K562 (cell line): ENCODE data around the gene TMEM150A. TPM values are rescaled to one million over a fixed set of nuclear protein-coding genes. Genes with fewer than 3 reads are reported as not detected.

ENCODE experiments used
- ATAC-seq: fragments of 200-7000 bp; cut with Tn5 transposase; 3 replicates; pipeline ENCODE4 v1.9.1; 2020; ENCODE audit warnings: moderate library complexity
- BruUV-seq: library from RNA; stranded (reverse); fragments of 400-500 nt; replicated peaks from 2 replicates; lab custom pipeline; 2021; lab: Mats Ljungman, UMichigan
- CTCF ChIA-PET: fragments of 300-600 bp; formaldehyde crosslinking; extraction: SDS; loops from one replicate; lab custom pipeline; 2021; ENCODE audit warnings: low intra/inter-chr PET ratio; lab: Yijun Ruan, JAX
- POLR2A ChIA-PET: fragments of 300-600, 350-650 bp; sonication (Branson Sonifier 250); formaldehyde crosslinking; extraction: SDS; loops from one replicate; lab custom pipeline; 2021; ENCODE audit warnings: antibody characterized with exemption, inconsistent platforms; lab: Yijun Ruan, JAX
- DNase-seq, 4 experiments: peaks; one replicate each; pipeline versions ENCODE4 v3.0.0 to v3.0.0-alpha.2; 2011 to 2018; ENCODE audit warnings: low spot score in 3 of 4, mixed read lengths in 3 of 4; ENCODE audit errors: extremely low read depth in 1 of 4
- FAIRE-seq: peaks from 2 replicates; lab custom pipeline; 2011; peaks lifted over from hg19 to GRCh38; lab: Jason Lieb, UNC
- H2AFZ ChIP-seq: 2 replicates; pipeline ENCODE4 v1.6.0; 2011; ENCODE audit warnings: low read depth, low read length, control low read depth, inconsistent platforms
- H3K27ac ChIP-seq: fragments of 200-600 bp; 3 replicates; pipeline ENCODE4 v1.8.0; 2011; ENCODE audit warnings: low read depth, mild to moderate bottlenecking, control low read depth, inconsistent platforms, low read length, moderate library complexity, mixed read lengths; ENCODE audit errors: extremely low read depth
- H3K27me3 ChIP-seq, 2 experiments: fragments of 300-600 bp in 1 of 2; 2 replicates in 1 of 2; 3 replicates in 1 of 2; pipeline versions ENCODE4 v1.6.0 to v1.8.0; 2011; ENCODE audit warnings: inconsistent platforms in 2 of 2, low read length in 2 of 2, mild to moderate bottlenecking in 1 of 2, mixed read lengths in 1 of 2, moderate library complexity in 1 of 2; ENCODE audit not compliant: control insufficient read depth in 2 of 2, insufficient read depth in 2 of 2
- H3K36me3 ChIP-seq: fragments of 300-600 bp; 3 replicates; pipeline ENCODE4 v1.8.0; 2011; ENCODE audit warnings: mild to moderate bottlenecking, low read length, inconsistent platforms; ENCODE audit not compliant: control insufficient read depth, insufficient read depth
- H3K4me1 ChIP-seq, 2 experiments: fragments of 200-600 bp in 1 of 2; replicated peaks in 1 of 2; 2 replicates in 1 of 2; 3 replicates in 1 of 2; pipeline versions ENCODE4 v1.5.1 to v1.8.0; 2011; ENCODE audit warnings: inconsistent platforms in 2 of 2, low read length in 2 of 2, mild to moderate bottlenecking in 1 of 2, mixed read lengths in 1 of 2, moderate library complexity in 1 of 2; ENCODE audit not compliant: control insufficient read depth in 2 of 2, insufficient read depth in 2 of 2
- H3K4me2 ChIP-seq: 2 replicates; pipeline ENCODE4 v1.6.1; 2011; ENCODE audit warnings: low read length, control low read depth, inconsistent platforms, mixed read lengths; ENCODE audit not compliant: insufficient read depth
- H3K4me3 ChIP-seq: fragments of 200-600 bp; sonication (generic), shearing (Covaris generic); 2 replicates; pipeline ENCODE4 v1.5.1; 2016; ENCODE audit warnings: control low read depth, inconsistent platforms
- H3K79me2 ChIP-seq: fragments of 200-600 bp; 3 replicates; pipeline ENCODE4 v1.8.0; 2011; ENCODE audit warnings: low read length, inconsistent platforms; ENCODE audit not compliant: control insufficient read depth, insufficient read depth
- H3K9ac ChIP-seq, 2 experiments: 2 replicates each; pipeline versions ENCODE4 v1.6.0 to v1.6.1; 2011; ENCODE audit warnings: low read depth in 2 of 2, low read length in 2 of 2, control low read depth in 1 of 2, inconsistent platforms in 1 of 2, mild to moderate bottlenecking in 1 of 2, mixed read lengths in 1 of 2; ENCODE audit not compliant: insufficient read depth in 1 of 2
- H3K9me1 ChIP-seq: one replicate; pipeline ENCODE4 v1.6.0; 2011; ENCODE audit warnings: inconsistent platforms, mild to moderate bottlenecking, low read length, moderate library complexity; ENCODE audit not compliant: control insufficient read depth, insufficient read depth
- H3K9me3 ChIP-seq: replicated peaks from 2 replicates; pipeline ENCODE4 v1.5.1; 2011; ENCODE audit warnings: low read depth, low read length, inconsistent platforms; ENCODE audit not compliant: control insufficient read depth, insufficient read depth
- H4K20me1 ChIP-seq: replicated peaks from 2 replicates; pipeline ENCODE4 v1.6.1; 2011; ENCODE audit warnings: low read length, inconsistent platforms, mixed read lengths; ENCODE audit not compliant: control insufficient read depth, insufficient read depth
- CEBPG ChIP-seq, 3 experiments: fragments of 200-800 bp in 1 of 3; sonication (Bioruptor generic) in 1 of 3; sonication (generic) in 1 of 3; formaldehyde crosslinking in 1 of 3; IDR thresholded peaks in 2 of 3; conservative IDR thresholded peaks in 1 of 3; 2 replicates each; pipeline versions ENCODE4 v1.6.1 to v1.8.0; 2016 to 2022; ENCODE audit warnings: missing compliant biosample characterization in 2 of 3, missing genetic modification characterization in 2 of 3, mild to moderate bottlenecking in 1 of 3, missing genetic modification reagents in 1 of 3
- FOSL1 ChIP-seq: fragments of 200-800 bp; sonication (Bioruptor generic); conservative IDR thresholded peaks from 2 replicates; pipeline ENCODE4 v1.6.1; 2016; ENCODE audit warnings: missing genetic modification characterization, missing compliant biosample characterization
- FOXO4 ChIP-seq: fragments of 450-650 bp; formaldehyde crosslinking; IDR thresholded peaks from 2 replicates; pipeline ENCODE4 v1.4.0; 2020; ENCODE audit warnings: mild to moderate bottlenecking, moderate library complexity
- GABPB2 ChIP-seq: fragments of 250-450 bp; sonication (Bioruptor Pico); conservative IDR thresholded peaks from 2 replicates; pipeline ENCODE4 v1.5.1; 2021; ENCODE audit warnings: mild to moderate bottlenecking
- MAZ ChIP-seq, 2 experiments: fragments of 450-650 bp in 1 of 2; sonication (generic) in 1 of 2; formaldehyde crosslinking; IDR thresholded peaks in 1 of 2; conservative IDR thresholded peaks in 1 of 2; 2 replicates each; pipeline versions ENCODE4 v1.4.0 to v1.5.0; 2020; ENCODE audit warnings: mild to moderate bottlenecking in 1 of 2, missing genetic modification reagents in 1 of 2
- MXI1 ChIP-seq: IDR thresholded peaks from 2 replicates; pipeline ENCODE4 v1.6.1; 2011; ENCODE audit warnings: low read depth, mild to moderate bottlenecking, improper control_type of control experiment, low read length
- MYC ChIP-seq, 2 experiments: fragments of 250-450 bp in 1 of 2; sonication (Bioruptor Pico) in 1 of 2; IDR thresholded peaks; 2 replicates each; pipeline versions ENCODE4 v1.5.1 to v1.6.1; 2012 to 2021; ENCODE audit warnings: low read depth in 2 of 2, borderline replicate concordance in 1 of 2, improper control_type of control experiment in 1 of 2, low read length in 1 of 2, mild to moderate bottlenecking in 1 of 2, moderate library complexity in 1 of 2
- PTBP1 ChIP-seq: fragments of 200-400 bp; formaldehyde crosslinking; IDR thresholded peaks from 2 replicates; pipeline ENCODE4 v1.6.1; 2017; ENCODE audit warnings: low read depth, low read length
- RBM39 ChIP-seq: fragments of 200-400 bp; formaldehyde crosslinking; optimal IDR thresholded peaks from 2 replicates; pipeline ENCODE3; 2018; ENCODE audit warnings: low read depth, low read length
- ZBTB17 ChIP-seq: fragments of 450-650 bp; formaldehyde crosslinking; IDR thresholded peaks from 2 replicates; pipeline ENCODE4 v1.4.0; 2020; ENCODE audit warnings: mild to moderate bottlenecking
- ZBTB33 ChIP-seq: sonication (generic); formaldehyde crosslinking; IDR thresholded peaks from 2 replicates; pipeline ENCODE4 v1.8.1; 2023; ENCODE audit warnings: mild to moderate bottlenecking, missing genetic modification reagents
- ZBTB43 ChIP-seq: sonication (generic); formaldehyde crosslinking; IDR thresholded peaks from 2 replicates; pipeline ENCODE4 v1.8.0; 2023; ENCODE audit warnings: mild to moderate bottlenecking, missing genetic modification reagents
- ZNF79 ChIP-seq: fragments of 250-450 bp; sonication (Bioruptor Pico); IDR thresholded peaks from 2 replicates; pipeline ENCODE4 v1.4.0; 2020; ENCODE audit warnings: low read depth, mild to moderate bottlenecking, moderate library complexity
- WGBS: fragments of 100-300 bp; shearing (Covaris generic); methylation state at CpG from one replicate; pipeline ENCODE4 v1.1.6; 2016; ENCODE audit warnings: low coverage, mixed read lengths; ENCODE audit not compliant: insufficient coverage; ENCODE audit errors: missing lambda C conversion rate; 5-methylcytosine and 5-hydroxymethylcytosine counted together
- in situ Hi-C: fragments of 300-500 bp; cut with MboI; formaldehyde crosslinking; loops from 4 replicates; pipeline ENCODE4 v1.15.0; 2018; ENCODE audit warnings: inconsistent platforms, mixed read lengths
- intact Hi-C: fragments of 100-400 bp; cut with micrococcal nuclease; formaldehyde crosslinking; loops from 2 replicates; pipeline ENCODE4 v1.14.2; 2022
- polyA plus RNA-seq, 8 experiments: library from polyadenylated mRNA; depleted of rRNA in 4 of 8; stranded (reverse) in 5 of 8; unstranded in 3 of 8; fragments of >200 nt; fragmentation: Nextera tagmentation in 2 of 8; fragmentation: Illumina TruSeq in 1 of 8; extraction: Ambion mirVana in 2 of 8; extraction: Trizol in 1 of 8; gene quantifications; 2 replicates each; pipeline versions ENCODE4 v1.2.1 to v1.2.3, GENCODE V29; 2011 to 2014; ENCODE audit warnings: inconsistent platforms in 1 of 8, missing spikeins in 1 of 8
- total RNA-seq, 7 experiments: library from RNA; depleted of rRNA in 6 of 7; stranded (reverse); fragments of >200 nt in 6 of 7; fragmentation: Illumina TruSeq in 2 of 7; extraction: Trizol in 2 of 7; gene quantifications; 2 replicates each; pipeline versions ENCODE4 v1.2.1 to v1.2.3, GENCODE V29; 2011 to 2021; ENCODE audit warnings: low replicate concordance in 1 of 7
- TF ChIP-seq, protein P1 (sequence below): fragments of 250-450 bp; sonication (Bioruptor Pico); IDR thresholded peaks from 2 replicates; pipeline ENCODE4 v1.8.0; 2022; ENCODE audit warnings: moderate library complexity, mild to moderate bottlenecking, inconsistent platforms

The TMEM150A gene
- total and polyA plus RNA-seq, 9 of the 15 experiments (the other 6 are each of a cell fraction or from before 2014, with no cell fraction given), result 3.9 to 17.1 (median 8.4) TPM

DNA sequence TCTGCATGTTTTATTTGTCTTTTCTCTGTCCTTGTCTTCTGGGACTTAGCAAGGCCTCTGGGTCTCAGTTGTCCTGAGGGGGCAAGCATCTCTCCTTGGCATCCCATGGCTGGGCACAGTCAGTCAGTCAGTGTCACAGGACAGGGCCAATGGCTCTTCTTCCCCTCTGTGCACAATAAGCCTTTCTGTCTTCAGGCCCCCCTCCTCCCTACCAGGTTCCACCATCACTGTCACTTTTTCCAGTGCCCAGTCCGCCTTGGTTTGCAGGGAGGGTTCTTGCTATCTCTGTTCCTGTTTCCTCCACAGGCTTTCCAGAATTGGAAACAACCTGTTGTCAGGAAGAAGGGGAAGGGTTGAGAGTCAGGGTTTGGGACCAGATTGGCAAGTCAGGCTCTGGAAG, 20.0 kb downstream of the TMEM150A start (continued):
- TF ChIP-seq FOXO4 (CRISPR knock-in tag) (no peak), ZBTB17 (no peak), MXI1 (no peak), ZBTB43 (CRISPR knock-in tag) (no peak)
- TF ChIP-seq, protein P1, sequence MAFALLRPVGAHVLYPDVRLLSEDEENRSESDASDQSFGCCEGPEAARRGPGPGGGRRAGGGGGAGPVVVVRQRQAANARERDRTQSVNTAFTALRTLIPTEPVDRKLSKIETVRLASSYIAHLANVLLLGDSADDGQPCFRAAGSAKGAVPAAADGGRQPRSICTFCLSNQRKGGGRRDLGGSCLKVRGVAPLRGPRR (CRISPR knock-in tag), result no peak

DNA sequence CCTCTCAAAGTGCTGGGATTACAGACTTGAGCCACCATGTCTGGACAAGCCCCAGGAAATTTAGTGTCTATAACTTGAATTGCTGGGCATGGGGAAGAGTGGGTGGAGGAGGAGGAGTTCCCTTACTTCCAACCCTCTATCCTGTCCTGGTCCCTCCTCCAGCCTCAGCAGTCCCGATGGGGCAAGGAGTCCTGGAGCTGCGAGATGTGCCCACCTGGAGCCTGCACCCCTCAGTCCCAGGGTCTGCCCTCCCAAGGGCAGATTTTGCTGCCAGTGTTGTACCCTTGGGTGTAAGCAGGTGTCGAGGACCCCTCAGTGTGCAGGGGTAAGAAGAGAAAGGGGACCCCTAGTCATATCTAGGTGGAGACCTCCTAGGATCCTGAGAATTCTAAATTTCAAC, 22.3 kb downstream of the TMEM150A start:
- no peaks in the 10 kb centered on the region for H3K9me3 ChIP-seq
- H3K36me3 ChIP-seq, result peaks cover 42% of the 10 kb centered on the region; the same call in 2 of the 3 replicates
- peak overlapping the region in 1 of 2 experiments; percentile 77; a peak in 2 of 4 replicates for H3K9ac ChIP-seq
- no peak overlapping the region for H3K4me2 ChIP-seq
- no peak for DNase-seq
- WGBS, result 92% methylated on average over 3 of the region's 3 CpGs
- ChIA-PET POLR2A (interaction anchor here (0.6 to 3.8 kb wide), 5 partner anchors 8 to 151 kb away, joined by 3 to 23 read pairs (median 5); partner anchors contain the start of gene RNF181), CTCF (no interaction called here)
- FAIRE-seq, result no peak
- no peaks in the 10 kb centered on the region for H3K27me3 ChIP-seq
- peaks cover 5% of the 10 kb centered on the region for H3K9me1 ChIP-seq
- H3K27ac ChIP-seq, result no peak overlapping the region; the same call in 1 of the 3 replicates
- no peak overlapping the region for H3K4me3 ChIP-seq
- peaks cover 30% of the 10 kb centered on the region for H3K79me2 ChIP-seq
- TF ChIP-seq MAZ (CRISPR knock-in tag; conservative IDR thresholded peaks at IDR 0.05 in 1 of 2, IDR thresholded peaks at IDR 0.05 in 1 of 2) (no peak), CEBPG (CRISPR knock-in tag; IDR thresholded peaks at IDR 0.05) (no peak), CEBPG (tag; conservative IDR thresholded peaks at IDR 0.05 in 1 of 2, IDR thresholded peaks at IDR 0.05 in 1 of 2) (no peak), ZNF79 (CRISPR knock-in tag) (no peak), MYC (IDR thresholded peaks at IDR 0.05; ENCODE audit: low read depth, low read length) (no peak), MYC (CRISPR knock-in tag; IDR thresholded peaks at IDR 0.05; ENCODE audit: borderline replicate concordance, low read depth) (no peak), PTBP1 (no peak), FOSL1 (no peak), GABPB2 (no peak), ZBTB33 (CRISPR knock-in tag) (no peak), RBM39 (no peak)
- ATAC-seq, result no peak
- H4K20me1 ChIP-seq, result no peaks in the 10 kb centered on the region
- no TSS peak for BruUV-seq
- no peak overlapping the region for H2AFZ ChIP-seq
- in situ Hi-C loops, result no loop called here
- intact Hi-C loops, result no loop called here
- H3K4me1 ChIP-seq, result peaks cover 27 to 37% of the 10 kb centered on the region in 2 experiments
